GM12878 (cell line): Measurements from ENCODE around the gene KRTAP10-11. TPM values are rescaled to one million over a fixed set of nuclear protein-coding genes. Genes with fewer than 3 reads are reported as not detected.

Experiments
- ATAC-seq: fragments of 200-7000 bp; cut with Tn5 transposase; 3 replicates; pipeline ENCODE4 v1.9.1; 2020; ENCODE audit warnings: mild to moderate bottlenecking, moderate library complexity
- BruUV-seq: library from RNA; stranded (reverse); fragments of 400-500 nt; replicated peaks from 2 replicates; lab custom pipeline; 2021; lab: Mats Ljungman, UMichigan
- CTCF ChIA-PET: fragments of 300-600 bp; sonication (Branson Sonifier 250); formaldehyde crosslinking; extraction: SDS; loops from one replicate; lab custom pipeline; 2021; ENCODE audit warnings: inconsistent platforms; lab: Yijun Ruan, JAX
- POLR2A ChIA-PET: fragments of 350-600 bp; formaldehyde crosslinking; extraction: SDS; loops from one replicate; lab custom pipeline; 2021; ENCODE audit warnings: inconsistent platforms; lab: Charles Lee
- RAD21 ChIA-PET: fragments of 300-600 bp; sonication (Branson Sonifier 250); formaldehyde crosslinking; loops from one replicate; lab custom pipeline; 2023; ENCODE audit warnings: antibody characterized with exemption; ENCODE audit not compliant: unreplicated experiment; lab: Charles Lee
- SMC1A ChIA-PET: fragments of 300-600 bp; sonication (Branson Sonifier 250); formaldehyde crosslinking; loops from one replicate; lab custom pipeline; 2023; ENCODE audit not compliant: unreplicated experiment, uncharacterized antibody; lab: Charles Lee
- DNase-seq: peaks from one replicate; pipeline ENCODE4 v3.0.0-alpha.2; 2011; ENCODE audit warnings: low read depth, low spot score
- FAIRE-seq: peaks from 3 replicates; lab custom pipeline; 2011; peaks lifted over from hg19 to GRCh38; lab: Jason Lieb, UNC
- H2AFZ ChIP-seq: 2 replicates; pipeline ENCODE4 v1.6.0; 2011; ENCODE audit warnings: low read depth, low read length, control low read depth; ENCODE audit not compliant: control insufficient read depth
- H3K27ac ChIP-seq: 2 replicates; pipeline ENCODE4 v1.5.1; 2011; ENCODE audit warnings: control low read depth; ENCODE audit not compliant: control insufficient read depth, insufficient read depth
- H3K27me3 ChIP-seq, 2 experiments: replicated peaks in 1 of 2; 2 replicates each; pipeline versions ENCODE4 v1.6.0 to v1.6.1; 2011; ENCODE audit warnings: low read length in 1 of 2; ENCODE audit not compliant: control insufficient read depth in 2 of 2, insufficient read depth in 2 of 2
- H3K36me3 ChIP-seq, 2 experiments: 2 replicates each; pipeline ENCODE4 v1.5.1; 2011; ENCODE audit warnings: low read length in 1 of 2; ENCODE audit not compliant: control insufficient read depth in 2 of 2, insufficient read depth in 2 of 2
- H3K4me1 ChIP-seq: 2 replicates; pipeline ENCODE4 v1.6.1; 2011; ENCODE audit warnings: mild to moderate bottlenecking, low read length, moderate library complexity, mixed read lengths; ENCODE audit not compliant: control insufficient read depth, insufficient read depth
- H3K4me2 ChIP-seq: 2 replicates; pipeline ENCODE4 v1.6.0; 2011; ENCODE audit warnings: control low read depth; ENCODE audit not compliant: control insufficient read depth, insufficient read depth
- H3K4me3 ChIP-seq: fragments of 200-600 bp; sonication (generic); 2 replicates; pipeline ENCODE4 v1.5.1; 2016
- H3K79me2 ChIP-seq: 2 replicates; pipeline ENCODE4 v1.6.0; 2011; ENCODE audit warnings: low read length; ENCODE audit not compliant: control insufficient read depth, insufficient read depth
- H3K9ac ChIP-seq: 2 replicates; pipeline ENCODE4 v1.8.0; 2011; ENCODE audit warnings: low read length, control low read depth, mixed read lengths; ENCODE audit not compliant: control insufficient read depth, insufficient read depth
- H3K9me3 ChIP-seq: replicated peaks from 3 replicates; pipeline ENCODE4 v1.5.1; 2011; ENCODE audit warnings: mild to moderate bottlenecking, low read length; ENCODE audit not compliant: control insufficient read depth, insufficient read depth
- H4K20me1 ChIP-seq: 2 replicates; pipeline ENCODE4 v1.6.0; 2011; ENCODE audit not compliant: control insufficient read depth, insufficient read depth
- ESRRA ChIP-seq: IDR thresholded peaks from 2 replicates; pipeline ENCODE4 v1.6.1; 2012; ENCODE audit warnings: mild to moderate bottlenecking, low read length, improper control_type of control experiment
- WGBS: methylation state at CpG from one replicate; pipeline ENCODE4 v1.1.6; 2016; ENCODE audit warnings: low lambda C conversion rate; ENCODE audit not compliant: insufficient replicate concordance, insufficient coverage; ENCODE audit errors: missing lambda C conversion rate; 5-methylcytosine and 5-hydroxymethylcytosine counted together
- in situ Hi-C: fragments of 300-500 bp; cut with MboI; formaldehyde crosslinking; loops from 9 replicates; pipeline ENCODE4 v1.14.3; 2018; ENCODE audit warnings: mixed read lengths
- intact Hi-C: fragments of 100-400 bp; cut with micrococcal nuclease; formaldehyde crosslinking; loops from one replicate; pipeline ENCODE4 v1.14.2; 2022; ENCODE audit not compliant: unreplicated experiment
- polyA plus RNA-seq, 11 experiments: library from polyadenylated mRNA; depleted of rRNA in 4 of 11; unstranded in 6 of 11; stranded (reverse) in 5 of 11; fragments of >200 nt; fragmentation: Nextera tagmentation in 4 of 11; fragmentation: Illumina TruSeq in 1 of 11; extraction: Ambion mirVana in 4 of 11; extraction: Trizol in 1 of 11; gene quantifications; 1 replicate in 1 of 11; 2 replicates in 10 of 11; pipeline versions ENCODE4 v1.2.1 to v1.2.3, GENCODE V29; 2011 to 2016; ENCODE audit warnings: inconsistent platforms in 2 of 11, missing spikeins in 2 of 11, low read depth in 1 of 11
- total RNA-seq, 4 experiments: library from RNA; depleted of rRNA in 3 of 4; stranded (reverse); fragments of >200 nt in 3 of 4; fragmentation: Illumina TruSeq in 1 of 4; extraction: Trizol in 1 of 4; gene quantifications; 2 replicates each; pipeline versions ENCODE4 v1.2.1 to v1.2.3, GENCODE V29; 2013 to 2021
- TF ChIP-seq, protein P1 (sequence below): fragments of 450-650 bp; IDR thresholded peaks from 2 replicates; pipeline ENCODE4 v1.6.1; 2018; ENCODE audit warnings: mild to moderate bottlenecking, low read depth, moderate library complexity; ENCODE audit not compliant: partially characterized antibody

Gene KRTAP10-11
- total and polyA plus RNA-seq, 10 of the 15 experiments (the other 5 are each of a cell fraction or from before 2014, with no cell fraction given) = not detected

DNA sequence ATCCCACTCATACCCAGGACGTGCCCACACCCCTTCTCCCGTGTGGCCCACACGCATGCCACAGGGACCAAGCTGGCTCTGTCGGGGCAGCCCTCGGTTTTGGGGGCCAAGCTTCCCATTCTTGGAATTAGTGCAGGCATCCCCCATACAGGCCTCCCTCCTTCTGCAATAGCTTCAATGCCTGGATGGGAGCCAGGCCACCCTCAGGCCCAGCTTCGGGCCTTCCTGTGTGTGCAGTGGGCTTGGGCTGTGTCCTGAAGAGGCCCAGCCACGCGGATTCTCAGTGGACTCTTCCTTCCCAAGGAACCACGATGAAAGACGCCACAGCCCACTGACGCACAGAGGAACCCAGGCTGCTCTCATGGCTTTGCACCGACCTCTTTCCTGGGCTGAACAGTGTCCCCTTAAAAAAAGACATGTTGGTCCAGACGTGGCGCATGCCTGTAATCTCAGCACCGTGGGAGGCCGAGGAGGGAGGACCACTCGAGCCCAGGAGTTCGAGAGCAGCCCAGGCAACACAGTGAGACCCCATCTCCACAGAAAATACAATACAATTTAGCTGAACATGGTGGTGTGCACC, 3.4 kb downstream of the KRTAP10-11 start:
- no peak for TF ChIP-seq ESRRA
- TF ChIP-seq, protein P1, sequence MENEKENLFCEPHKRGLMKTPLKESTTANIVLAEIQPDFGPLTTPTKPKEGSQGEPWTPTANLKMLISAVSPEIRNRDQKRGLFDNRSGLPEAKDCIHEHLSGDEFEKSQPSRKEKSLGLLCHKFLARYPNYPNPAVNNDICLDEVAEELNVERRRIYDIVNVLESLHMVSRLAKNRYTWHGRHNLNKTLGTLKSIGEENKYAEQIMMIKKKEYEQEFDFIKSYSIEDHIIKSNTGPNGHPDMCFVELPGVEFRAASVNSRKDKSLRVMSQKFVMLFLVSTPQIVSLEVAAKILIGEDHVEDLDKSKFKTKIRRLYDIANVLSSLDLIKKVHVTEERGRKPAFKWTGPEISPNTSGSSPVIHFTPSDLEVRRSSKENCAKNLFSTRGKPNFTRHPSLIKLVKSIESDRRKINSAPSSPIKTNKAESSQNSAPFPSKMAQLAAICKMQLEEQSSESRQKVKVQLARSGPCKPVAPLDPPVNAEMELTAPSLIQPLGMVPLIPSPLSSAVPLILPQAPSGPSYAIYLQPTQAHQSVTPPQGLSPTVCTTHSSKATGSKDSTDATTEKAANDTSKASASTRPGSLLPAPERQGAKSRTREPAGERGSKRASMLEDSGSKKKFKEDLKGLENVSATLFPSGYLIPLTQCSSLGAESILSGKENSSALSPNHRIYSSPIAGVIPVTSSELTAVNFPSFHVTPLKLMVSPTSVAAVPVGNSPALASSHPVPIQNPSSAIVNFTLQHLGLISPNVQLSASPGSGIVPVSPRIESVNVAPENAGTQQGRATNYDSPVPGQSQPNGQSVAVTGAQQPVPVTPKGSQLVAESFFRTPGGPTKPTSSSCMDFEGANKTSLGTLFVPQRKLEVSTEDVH = no peak
- Histone ChIP-seq H2AFZ (no peak overlapping the region), H4K20me1 (no peaks in the 10 kb centered on the region), H3K4me1 (no peaks in the 10 kb centered on the region), H3K36me3 (no peaks in the 10 kb centered on the region), H3K27me3 (no peaks in the 10 kb centered on the region), H3K4me2 (no peak overlapping the region), H3K9ac (no peak overlapping the region), H3K79me2 (no peaks in the 10 kb centered on the region), H3K4me3 (no peak overlapping the region), H3K9me3 (no peaks in the 10 kb centered on the region; the same call in 2 of the 3 replicates), H3K27ac (no peak overlapping the region)
- BruUV-seq = no TSS peak
- no peak for DNase-seq
- no peak for FAIRE-seq
- no peak for ATAC-seq
- RAD21 ChIA-PET = no interaction called here
- 36% methylated on average over 18 of the region's 18 CpGs for WGBS
- CTCF ChIA-PET = no interaction called here
- intact Hi-C loops (no loop called here), in situ Hi-C loops (no loop called here)
- POLR2A ChIA-PET = interaction anchor here (0.7 kb wide), 1 partner anchor 1294 kb away, joined by 3 read pairs; no protein-coding TSS in a partner anchor
- SMC1A ChIA-PET = no interaction called here
